ENCODE measurements around the gene ATP13A2.

The ATP13A2 gene

DNA sequence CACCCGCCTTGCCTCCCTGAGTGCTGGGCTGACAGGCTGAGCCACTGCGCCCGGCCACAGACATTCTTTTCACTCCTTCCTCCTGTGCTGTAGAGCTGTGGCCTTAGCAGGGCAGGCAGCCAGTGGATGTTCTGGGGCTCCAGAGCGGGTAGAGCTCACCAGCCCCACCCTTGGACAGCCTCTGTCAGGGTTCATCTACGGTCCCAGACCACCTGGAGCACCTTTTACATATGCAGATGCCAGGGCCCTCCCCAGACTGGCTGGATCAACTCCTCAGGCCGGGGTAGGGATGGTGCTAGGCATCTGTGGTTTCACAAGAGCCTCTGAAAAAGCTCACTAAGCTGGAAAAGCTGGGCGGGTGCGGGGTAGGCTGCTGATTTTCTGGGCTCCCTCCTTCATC lies 4.6 kb downstream of the ATP13A2 start:
- in situ Hi-C loops (cut with MboI; ENCODE audit: low sequenced_read_pairs), result no loop called here

DNA sequence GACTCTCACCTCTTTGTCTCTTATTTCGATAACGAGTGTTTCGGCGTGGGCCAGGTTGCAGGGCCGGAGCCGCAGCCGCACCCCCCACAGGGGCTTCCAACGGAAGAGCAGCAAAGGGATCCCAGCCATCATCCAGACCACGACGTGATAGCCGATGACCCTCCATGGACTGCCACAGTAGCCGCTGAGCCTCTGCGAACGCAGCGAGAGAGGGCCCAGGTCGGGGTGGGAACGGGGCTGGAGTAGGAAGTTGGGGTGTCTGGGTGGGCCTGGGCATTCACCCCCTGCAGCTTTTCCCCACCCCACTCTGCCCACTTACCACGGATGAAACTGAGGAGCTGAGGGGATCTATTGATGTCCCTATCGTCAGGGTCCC lies 6.4 kb downstream of the ATP13A2 start:
- in situ Hi-C loops (cut with MboI; ENCODE audit: low sequenced_read_pairs), result no loop called here

DNA sequence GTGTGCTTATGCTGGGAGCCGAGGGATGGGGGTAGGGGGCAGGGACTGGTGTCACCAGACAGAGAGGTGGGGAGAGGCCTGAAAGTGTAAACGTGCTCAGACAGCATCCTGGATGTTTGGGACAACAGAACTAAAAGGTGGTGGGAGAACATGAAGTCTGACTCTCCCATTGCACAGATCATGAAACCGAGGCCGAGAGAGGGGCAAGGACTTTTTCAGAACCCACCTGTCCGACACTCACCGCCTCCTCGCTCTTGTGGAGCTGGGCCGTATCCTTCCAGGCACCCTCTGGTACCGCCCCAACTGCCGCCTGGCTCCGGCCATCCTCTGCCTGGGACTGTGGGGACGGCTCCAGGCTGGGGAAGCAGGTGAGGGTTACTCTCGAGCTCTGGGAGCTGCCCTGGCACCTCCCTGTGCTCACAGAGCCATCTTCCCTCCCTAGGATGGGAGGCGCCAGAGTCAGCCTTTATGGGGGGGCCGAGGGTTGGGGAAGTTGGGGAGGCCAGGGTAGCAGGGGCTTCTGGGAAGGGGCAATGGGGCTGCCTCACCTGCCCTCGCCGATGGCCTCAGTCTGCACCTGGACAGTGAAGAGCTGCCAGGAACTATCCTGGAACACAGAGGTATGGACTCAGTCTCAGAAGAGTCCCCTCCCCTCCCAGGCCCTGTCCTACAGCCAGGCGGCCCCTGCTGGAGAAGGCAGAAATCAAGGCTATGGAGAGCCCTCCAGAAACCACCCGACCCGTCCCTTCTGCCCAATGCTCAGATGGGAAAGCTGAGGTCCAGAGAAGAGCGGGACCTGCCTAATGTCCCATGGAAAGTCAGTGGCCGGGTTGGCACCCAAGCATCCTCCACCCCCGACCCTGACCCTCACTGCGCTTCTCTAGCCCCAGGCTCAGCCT lies 7.0 kb downstream of the ATP13A2 start:
- in situ Hi-C loops (cut with MboI; ENCODE audit: low sequenced_read_pairs), result no loop called here

DNA sequence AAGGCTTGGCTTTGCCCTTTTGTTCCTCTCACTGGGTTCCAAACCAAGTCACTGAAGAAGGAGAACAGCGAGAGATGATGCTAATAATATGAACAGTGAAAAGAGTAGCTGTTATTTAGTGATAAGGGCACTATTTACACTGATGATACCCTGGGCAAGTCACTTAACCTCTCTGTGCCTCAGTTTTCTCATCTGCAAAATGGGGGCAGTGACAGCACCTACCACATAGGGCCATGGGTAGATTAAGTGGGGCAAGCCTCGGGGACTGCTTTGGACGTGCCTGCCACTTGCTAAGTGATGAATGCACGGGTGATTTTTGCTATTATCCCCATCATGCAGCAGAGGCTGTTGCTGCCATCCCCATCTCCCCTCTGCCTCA lies 9.2 kb downstream of the ATP13A2 start:
- in situ Hi-C loops (cut with MboI; ENCODE audit: low sequenced_read_pairs), result no loop called here

DNA sequence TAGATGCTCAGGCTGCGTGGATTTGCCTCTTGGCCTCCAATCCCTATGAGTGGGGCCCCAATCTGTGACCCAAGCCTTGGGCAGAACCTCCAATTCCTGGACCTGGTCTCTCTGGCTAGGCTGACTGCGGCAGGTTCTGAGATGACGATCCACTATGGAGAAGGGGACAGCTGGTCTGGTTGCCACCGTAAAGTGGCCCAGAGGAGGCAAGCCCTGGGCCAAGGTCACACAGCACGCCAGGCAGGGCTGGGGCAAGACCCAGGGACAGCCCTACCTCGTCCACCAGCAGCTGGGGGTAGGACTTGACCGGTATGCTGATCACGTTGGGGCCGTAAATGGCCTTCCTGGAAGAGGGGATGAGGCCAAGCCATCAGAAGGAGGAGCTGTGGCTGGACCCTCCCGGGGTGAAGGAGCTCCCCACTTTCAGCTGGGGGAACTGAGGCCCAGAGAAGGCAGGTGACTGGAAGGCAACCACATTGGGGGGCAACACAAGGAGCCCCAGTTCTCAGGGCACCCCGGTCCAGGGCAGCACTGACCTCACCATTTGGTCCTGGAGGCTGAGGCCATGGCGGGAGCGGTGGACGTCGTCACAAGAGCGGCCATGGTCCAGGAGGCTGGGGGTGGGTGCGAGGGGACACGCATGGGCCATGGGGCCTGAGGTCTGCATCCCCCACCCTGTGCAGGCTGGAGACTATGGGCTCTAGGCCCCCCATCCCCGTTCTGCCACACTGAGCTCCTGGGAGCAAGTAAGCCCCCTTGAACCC lies 9.8 kb downstream of the ATP13A2 start:
- in situ Hi-C loops (cut with MboI; ENCODE audit: low sequenced_read_pairs), result no loop called here

DNA sequence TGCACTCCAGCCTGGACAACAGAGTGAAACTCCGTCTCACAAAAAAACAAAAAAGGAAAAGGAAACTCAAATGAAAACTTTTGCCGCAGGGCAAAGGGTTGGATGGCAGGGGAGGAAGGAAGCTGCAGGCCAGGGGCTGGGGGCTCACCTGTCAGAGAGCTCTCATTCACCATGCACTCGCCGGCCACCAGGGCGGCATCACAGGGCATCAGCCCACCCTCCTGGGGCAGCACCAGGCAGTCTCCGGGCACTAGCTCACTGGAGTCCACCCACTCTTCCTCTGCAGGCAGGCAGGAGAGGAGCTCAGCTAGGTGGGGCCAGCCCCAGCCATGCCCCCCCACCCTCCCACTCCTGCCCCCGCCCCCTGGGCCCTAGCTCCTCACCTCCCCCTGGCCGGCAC lies 11.9 kb downstream of the ATP13A2 start:
- in situ Hi-C loops (cut with MboI; ENCODE audit: low sequenced_read_pairs), result no loop called here

DNA sequence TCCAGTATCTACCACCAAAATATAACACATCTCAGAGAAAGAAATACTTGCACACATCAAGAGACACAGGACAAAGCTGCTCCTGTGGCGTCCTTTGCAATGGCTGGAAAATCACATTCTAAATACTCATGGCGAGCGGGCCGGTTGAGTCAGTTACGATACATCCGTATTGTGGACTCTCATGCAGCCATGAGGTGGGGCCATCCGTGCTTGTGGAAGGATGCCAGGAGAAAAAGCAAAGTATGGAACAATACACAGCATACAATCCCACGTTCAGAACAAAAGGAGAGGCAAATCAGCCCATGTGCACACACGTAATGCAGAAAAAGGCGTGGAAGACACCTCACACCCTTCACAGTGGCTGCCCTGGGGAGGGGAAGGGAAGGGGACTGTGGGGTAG lies 13.1 kb downstream of the ATP13A2 start:
- in situ Hi-C loops (cut with MboI; ENCODE audit: low sequenced_read_pairs), result no loop called here

DNA sequence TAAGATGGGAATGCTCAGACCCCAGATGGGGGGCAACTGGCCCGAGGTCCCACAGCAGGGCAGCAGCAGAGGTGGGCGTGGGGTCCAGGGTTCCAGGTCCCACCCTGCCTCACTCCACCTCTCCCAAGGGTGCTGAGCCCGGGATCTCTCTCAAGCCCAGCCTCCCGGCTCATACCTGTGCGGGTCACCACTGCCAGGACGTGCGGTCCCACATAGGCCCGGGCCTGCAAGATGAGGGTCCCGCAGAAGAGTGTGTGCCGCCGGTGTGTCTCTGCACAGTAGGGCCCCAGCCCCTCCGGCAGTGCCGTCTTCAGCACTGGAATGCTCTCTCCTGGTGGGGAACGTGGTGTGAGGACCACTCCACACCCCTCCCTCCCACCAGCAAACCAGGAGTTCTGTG lies 14.9 kb downstream of the ATP13A2 start:
- in situ Hi-C loops (cut with MboI; ENCODE audit: low sequenced_read_pairs), result no loop called here

DNA sequence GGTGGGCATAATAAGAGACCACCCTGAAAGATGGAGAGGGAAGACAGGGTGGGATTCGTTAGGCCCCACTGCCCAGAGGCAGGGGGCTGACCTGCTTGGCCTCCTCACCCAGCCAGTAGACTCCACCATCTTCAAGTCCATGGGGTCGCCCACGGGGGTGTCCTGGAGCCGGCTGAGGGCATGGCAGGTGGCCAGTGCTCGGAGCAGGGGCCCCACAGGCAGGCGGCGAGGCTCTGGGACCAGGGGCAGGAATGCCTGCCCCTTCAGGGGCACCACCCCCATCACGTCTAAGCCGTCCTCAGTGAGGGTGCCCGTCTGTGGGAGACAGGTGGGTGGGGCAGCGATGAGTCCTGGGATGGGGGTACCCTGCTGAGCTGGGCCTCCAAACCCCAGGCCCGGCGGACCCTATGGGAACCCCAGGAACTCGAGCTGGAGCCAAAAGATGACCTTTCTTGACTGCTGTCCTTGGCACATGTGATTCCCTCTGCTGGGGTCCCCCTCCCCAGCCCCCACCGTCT lies 18.1 kb downstream of the ATP13A2 start:
- in situ Hi-C loops (cut with MboI; ENCODE audit: low sequenced_read_pairs), result no loop called here

DNA sequence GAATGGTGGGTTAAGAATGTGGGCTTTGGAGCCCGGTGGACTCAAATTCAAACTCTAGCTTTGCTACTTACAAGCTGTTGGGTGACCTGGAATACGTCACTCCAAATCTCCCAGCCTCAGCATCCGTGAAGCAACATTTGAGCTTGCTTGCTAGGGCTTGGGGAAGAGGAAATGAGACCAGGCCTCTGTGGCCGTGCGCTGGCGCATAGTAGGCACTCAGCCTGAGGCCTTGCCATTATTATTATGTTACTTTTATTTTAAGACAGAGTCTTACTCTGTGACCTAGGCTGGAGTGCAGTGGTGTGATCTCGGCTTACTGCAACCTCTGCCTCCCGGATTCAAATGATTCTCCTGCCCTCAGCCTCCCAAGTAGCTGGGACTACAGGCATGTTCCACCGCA lies 19.1 kb downstream of the ATP13A2 start:
- in situ Hi-C loops (cut with MboI; ENCODE audit: low sequenced_read_pairs), result no loop called here

DNA sequence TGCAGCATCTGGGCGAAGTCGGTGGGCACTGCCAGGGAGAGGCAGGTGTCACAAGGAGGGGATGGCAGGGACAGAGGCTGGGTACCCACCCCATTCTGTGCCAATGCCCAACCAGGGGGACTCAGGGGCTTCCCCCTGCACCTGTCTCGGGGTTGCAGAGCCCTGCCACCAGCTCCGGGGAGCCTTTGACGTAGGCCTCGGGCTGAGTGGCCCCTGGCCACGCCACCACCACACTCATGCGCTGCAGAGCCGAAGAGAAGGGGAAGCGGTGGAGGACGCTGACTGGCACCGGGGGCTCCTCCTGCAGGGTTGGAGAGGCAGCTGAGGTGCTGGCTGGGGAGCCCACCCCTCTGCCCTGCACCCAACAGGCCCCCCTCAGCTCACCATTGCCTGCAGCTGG lies 19.6 kb downstream of the ATP13A2 start:
- in situ Hi-C loops (cut with MboI; ENCODE audit: low sequenced_read_pairs), result no loop called here

DNA sequence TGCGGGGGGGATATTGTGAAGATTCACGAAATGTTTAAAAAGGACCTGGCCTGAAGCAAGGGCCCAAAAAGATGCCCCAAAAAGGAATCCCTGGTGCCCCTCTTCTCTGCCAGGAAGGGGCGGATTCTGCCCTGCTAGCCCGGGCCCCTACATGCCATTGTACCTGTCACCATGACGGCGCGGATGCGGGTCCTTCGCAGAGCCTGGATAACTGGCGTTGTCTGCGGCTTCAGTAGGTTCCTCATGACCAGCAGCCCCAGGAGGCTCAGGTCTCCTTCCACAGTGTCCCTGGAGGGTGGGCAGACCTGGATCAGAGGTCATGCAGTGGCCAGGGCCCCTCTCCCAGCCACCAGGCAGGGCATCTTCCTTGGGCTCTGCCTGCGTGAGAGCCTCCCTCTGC lies 20.2 kb downstream of the ATP13A2 start:
- in situ Hi-C loops (cut with MboI; ENCODE audit: low sequenced_read_pairs), result no loop called here

DNA sequence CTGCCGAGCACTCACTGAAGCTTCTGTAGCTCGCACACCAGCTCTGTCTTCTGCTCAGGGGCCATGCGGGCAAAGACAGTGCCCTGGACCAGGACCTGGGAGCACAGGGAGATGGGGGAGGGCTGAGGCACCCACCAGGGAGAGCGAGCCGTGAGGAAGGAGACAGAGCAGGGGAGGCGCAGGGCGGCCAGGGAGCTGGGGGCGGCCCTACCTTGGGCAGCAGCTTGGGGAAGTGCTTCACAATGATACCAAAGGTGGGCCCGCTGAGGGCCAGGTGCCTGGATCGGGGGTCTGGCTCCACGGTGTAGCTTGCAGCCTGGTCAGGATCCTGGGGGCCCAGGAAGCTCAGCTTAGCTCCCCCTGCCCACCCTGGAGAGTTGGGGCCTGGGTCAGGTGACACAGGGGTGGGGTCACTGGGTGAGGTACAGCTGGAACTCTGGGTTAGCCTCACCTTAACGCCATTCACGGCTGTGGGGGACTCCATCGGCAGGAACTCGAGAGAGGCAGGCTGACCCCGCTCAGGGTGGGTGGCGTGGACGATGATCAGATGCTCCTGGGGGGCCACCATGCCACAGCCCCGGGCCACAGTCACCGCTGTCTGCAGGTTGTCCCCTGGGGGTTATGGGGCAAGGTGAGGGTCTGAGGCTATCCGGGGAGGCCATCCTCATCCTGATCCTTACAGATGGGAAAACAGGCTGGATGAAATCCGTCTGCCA lies 21.9 kb downstream of the ATP13A2 start:
- in situ Hi-C loops (cut with MboI; ENCODE audit: low sequenced_read_pairs), result no loop called here

DNA sequence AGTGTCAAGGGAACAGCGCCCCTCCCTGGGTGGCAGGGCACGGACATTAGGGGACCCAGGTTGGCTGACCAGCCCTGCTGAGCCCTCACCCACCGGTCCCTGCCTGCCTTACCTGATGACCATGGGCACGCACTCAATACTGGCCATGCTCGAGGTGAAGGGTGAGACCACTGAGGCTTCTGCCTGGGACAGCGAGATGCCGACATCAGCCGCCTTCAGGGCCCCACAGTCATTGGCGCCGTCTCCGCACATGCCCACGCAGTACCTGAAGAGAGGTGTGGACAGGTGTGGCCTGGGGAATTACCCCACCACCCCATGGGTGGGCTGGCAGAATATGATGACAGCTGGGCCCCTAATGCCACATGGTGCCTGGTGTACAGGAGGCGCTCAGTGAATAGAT lies 23.5 kb downstream of the ATP13A2 start:
- in situ Hi-C loops (cut with MboI; ENCODE audit: low sequenced_read_pairs), result no loop called here

DNA sequence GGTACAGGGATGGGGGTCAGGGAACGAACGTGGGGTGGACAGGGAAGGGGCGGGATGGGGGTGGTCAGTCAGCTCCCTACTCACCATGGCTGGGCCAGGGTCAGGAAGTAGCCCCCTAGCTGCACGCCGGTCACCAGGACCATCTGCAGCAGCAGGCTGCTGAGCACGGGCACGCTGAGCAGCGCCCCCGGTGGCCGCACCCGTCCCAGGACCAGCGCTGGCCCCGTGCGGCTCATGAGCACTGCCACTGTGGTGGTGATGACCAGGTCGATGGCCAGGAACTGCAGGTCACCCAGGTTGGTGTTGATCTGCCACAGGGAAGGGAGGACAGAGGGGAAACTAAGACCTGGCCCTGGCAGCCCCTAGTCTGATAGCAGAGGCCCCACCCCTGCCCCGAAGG lies 24.8 kb downstream of the ATP13A2 start:
- in situ Hi-C loops (cut with MboI; ENCODE audit: low sequenced_read_pairs), result no loop called here

DNA sequence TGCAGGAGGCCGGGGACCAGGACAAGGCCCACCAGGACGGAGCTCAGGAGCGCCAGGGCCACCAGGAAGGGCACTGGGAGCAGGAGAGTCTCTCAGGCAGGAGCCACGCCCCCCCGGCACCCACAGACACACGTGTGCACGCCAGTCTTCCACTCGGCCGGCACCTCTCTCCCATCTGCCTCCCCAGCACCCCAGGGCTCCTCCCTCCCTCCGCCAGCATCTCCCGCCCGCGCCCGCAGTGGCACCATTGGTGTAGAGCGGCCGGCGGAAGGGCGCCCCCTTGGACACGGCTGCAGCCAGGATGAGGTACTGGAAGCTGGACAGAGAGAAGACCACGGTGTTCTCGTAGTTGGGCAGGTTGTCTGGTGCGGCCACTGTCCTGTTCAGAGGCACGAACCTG lies 25.2 kb downstream of the ATP13A2 start:
- in situ Hi-C loops (cut with MboI; ENCODE audit: low sequenced_read_pairs), result no loop called here

DNA sequence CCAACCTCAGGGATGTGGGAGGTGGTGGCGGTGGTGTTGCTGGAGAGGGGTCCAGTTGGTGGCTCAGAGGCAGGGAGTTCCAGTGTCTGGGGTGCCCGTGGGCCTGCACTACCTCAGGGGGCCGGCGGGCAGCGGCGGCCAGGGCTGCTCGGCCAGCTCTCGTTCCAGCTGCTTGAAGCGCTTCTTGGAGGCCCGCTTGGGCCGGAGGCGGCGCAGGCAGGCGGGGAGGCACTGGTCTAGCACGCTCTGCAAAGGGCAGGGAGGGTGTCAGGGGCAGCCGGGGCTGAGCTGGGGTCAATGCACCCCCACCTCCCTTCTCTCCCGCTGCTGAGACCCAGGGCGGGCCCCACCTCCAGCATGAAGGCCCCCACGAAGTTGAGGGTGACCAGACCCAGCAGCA lies 25.6 kb downstream of the ATP13A2 start:
- in situ Hi-C loops (cut with MboI; ENCODE audit: low sequenced_read_pairs), result no loop called here

DNA sequence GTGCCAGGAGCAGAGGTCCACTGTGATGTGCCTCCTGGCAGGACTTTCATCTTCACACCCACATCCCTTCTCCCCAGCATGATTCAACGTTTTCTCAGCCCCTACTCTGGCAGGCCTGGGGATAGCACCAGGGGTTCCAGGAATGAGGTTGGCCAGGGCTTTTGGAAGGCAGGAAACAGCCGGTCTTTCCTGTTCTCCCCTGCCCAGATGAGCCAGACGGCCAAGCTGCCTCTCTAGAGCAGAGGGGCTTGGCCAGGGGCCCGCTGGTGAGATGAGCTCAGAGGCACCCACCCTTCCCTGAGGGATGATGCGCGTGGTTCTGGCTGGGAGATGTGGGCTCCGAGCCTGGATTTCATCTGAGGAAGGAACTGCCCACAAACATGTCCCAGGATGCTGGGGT lies 27.0 kb downstream of the ATP13A2 start:
- in situ Hi-C loops (cut with MboI; ENCODE audit: low sequenced_read_pairs), result no loop called here

DNA sequence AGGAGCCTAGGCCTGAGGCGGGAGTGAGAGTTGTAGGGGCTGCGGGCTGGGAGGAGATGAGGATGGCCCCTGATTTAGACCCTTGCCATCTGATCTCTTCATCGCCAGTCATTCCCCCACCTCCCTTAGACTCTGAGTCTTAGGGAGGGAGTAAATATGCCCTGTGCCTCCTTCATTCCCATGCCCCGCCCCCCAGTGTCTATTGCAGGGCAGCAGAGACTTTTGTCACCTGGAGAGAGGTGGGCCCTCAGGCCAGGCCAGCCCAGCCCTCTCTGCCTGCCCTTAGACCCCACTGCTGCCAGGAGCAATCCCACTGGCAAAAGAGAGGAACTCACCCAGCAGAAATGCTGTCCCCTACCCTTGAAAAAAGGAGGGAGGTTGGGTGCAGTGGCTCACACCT lies 28.1 kb downstream of the ATP13A2 start:
- in situ Hi-C loops (cut with MboI; ENCODE audit: low sequenced_read_pairs), result no loop called here

DNA sequence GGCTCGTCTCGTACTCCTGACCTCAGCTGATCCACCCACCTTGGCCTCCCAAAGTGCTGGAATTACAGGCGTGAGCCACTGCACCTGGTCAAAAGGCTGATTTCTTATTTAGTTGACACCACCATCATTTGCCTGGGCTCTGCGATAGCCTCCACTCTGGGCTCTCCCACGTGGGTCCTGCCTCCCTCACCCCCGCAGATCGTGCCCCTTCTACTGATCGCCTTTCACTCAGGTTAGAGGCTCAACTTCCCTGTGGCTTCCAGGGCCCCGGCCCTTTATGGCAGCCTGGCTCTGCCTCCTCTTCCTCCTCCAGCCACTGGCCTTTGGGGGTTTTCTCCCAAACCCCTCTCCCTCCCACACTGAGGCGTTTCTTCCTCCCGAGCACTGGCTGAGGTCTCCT lies 28.8 kb downstream of the ATP13A2 start:
- in situ Hi-C loops (cut with MboI; ENCODE audit: low sequenced_read_pairs), result no loop called here

DNA sequence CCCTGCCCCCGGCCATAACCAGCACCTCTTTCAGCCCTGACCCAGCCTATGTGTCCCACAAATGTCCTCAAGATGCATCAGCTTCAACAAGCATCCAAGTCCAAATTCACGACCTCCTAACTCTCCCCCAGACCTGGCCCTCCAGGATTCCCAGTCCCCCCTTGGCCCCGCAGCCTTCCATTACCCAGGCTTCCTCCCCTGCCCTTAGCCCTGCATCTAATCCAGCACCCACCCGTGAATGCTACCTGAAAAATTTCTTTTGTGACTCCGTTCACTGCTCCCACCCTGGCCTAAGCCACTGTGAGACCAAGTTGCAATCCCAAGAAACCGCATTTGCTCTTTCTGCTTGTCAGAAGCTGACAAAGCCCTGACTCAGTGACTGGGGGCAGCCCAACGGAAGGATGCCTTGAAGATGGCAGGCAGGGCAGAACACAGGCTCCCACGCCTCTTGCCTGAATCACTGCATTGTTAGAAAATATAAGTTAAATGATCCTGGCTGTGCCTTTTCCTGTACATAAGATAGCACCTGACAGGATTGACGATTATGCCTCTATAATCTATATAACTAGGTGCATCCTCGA lies 30.4 kb downstream of the ATP13A2 start:
- in situ Hi-C loops (cut with MboI; ENCODE audit: low sequenced_read_pairs), result no loop called here
